Measurements from ENCODE around the gene TCEAL7.
"Not testable (repeated sequence)": the region's sequence is repeated elsewhere in the genome, so short reads cannot be mapped to it uniquely, and the experiment has no call there.

Gene TCEAL7

GRCh38 chrX:103329991-103330390 lies at the start of gene TCEAL7:
TSS of gene TCEAL7 (plus strand) at chrX:103330239. CDS start at chrX:103331404, 1,165 bp downstream.
- H3K36me3 ChIP-seq (ENCODE audit: control insufficient read depth, insufficient read depth, low read length), result no peaks in the 10 kb centered on the region
- peak within 1 kb of the TSS; percentile 32 for H3K9ac ChIP-seq (ENCODE audit: low read length)
- no peaks in the 10 kb centered on the region for H3K9me3 ChIP-seq (ENCODE audit: control insufficient read depth, insufficient read depth, low read depth, low read length)
- H3K27me3 ChIP-seq (ENCODE audit: control insufficient read depth, insufficient read depth, low read length), result peaks cover 11% of the 10 kb centered on the region; the same call in 1 of the 2 replicates
- H3K4me1 ChIP-seq (ENCODE audit: control insufficient read depth, insufficient read depth, low read length), result peaks cover 30% of the 10 kb centered on the region
- H3K27ac ChIP-seq (ENCODE audit: low read depth, low read length), result no peak within 1 kb of the TSS
- H3K4me3 ChIP-seq (ENCODE audit: low read depth, low read length), result peak within 1 kb of the TSS; percentile 54

GRCh38 chrX:103293118-103293517 lies 36.9 kb upstream of the TCEAL7 start:
- H3K36me3 ChIP-seq (ENCODE audit: control insufficient read depth, insufficient read depth, low read length), result no peaks in the 10 kb centered on the region
- H3K27me3 ChIP-seq (ENCODE audit: control insufficient read depth, insufficient read depth, low read length), result peaks cover 22% of the 10 kb centered on the region; the same call in 1 of the 2 replicates
- no peak overlapping the region for H3K4me3 ChIP-seq (ENCODE audit: low read depth, low read length)
- no peak overlapping the region for H3K27ac ChIP-seq (ENCODE audit: low read depth, low read length)
- H3K4me1 ChIP-seq (ENCODE audit: control insufficient read depth, insufficient read depth, low read length), result peaks cover 13% of the 10 kb centered on the region; the same call in 1 of the 2 replicates
- H3K9ac ChIP-seq (ENCODE audit: low read length), result no peak overlapping the region
- H3K9me3 ChIP-seq (ENCODE audit: control insufficient read depth, insufficient read depth, low read depth, low read length), result peaks cover 5% of the 10 kb centered on the region; the same call in 1 of the 2 replicates

- no peaks in the 10 kb centered on the region; the same call in 1 of the 2 replicates for H3K36me3 ChIP-seq (ENCODE audit: control insufficient read depth, insufficient read depth, low read length)
- no peak overlapping the region for H3K4me3 ChIP-seq (ENCODE audit: low read depth, low read length)
- H3K27me3 ChIP-seq (ENCODE audit: control insufficient read depth, insufficient read depth, low read length), result peaks cover 14% of the 10 kb centered on the region
- H3K4me1 ChIP-seq (ENCODE audit: control insufficient read depth, insufficient read depth, low read length), result no peaks in the 10 kb centered on the region
- H3K9me3 ChIP-seq (ENCODE audit: control insufficient read depth, insufficient read depth, low read depth, low read length), result no peaks in the 10 kb centered on the region
- H3K9ac ChIP-seq (ENCODE audit: low read length), result no peak overlapping the region
- H3K27ac ChIP-seq (ENCODE audit: low read depth, low read length), result no peak overlapping the region
These were observed 25.3 kb upstream of the TCEAL7 start for GRCh38 chrX:103304705-103305104.

GRCh38 chrX:103305666-103306065 lies 24.4 kb upstream of the TCEAL7 start:
- H3K4me1 ChIP-seq (ENCODE audit: control insufficient read depth, insufficient read depth, low read length); H3K4me3 ChIP-seq (ENCODE audit: low read depth, low read length); H3K27ac ChIP-seq (ENCODE audit: low read depth, low read length); H3K36me3 ChIP-seq (ENCODE audit: control insufficient read depth, insufficient read depth, low read length); H3K9me3 ChIP-seq (ENCODE audit: control insufficient read depth, insufficient read depth, low read depth, low read length); H3K9ac ChIP-seq (ENCODE audit: low read length): not testable (repeated sequence)
- H3K27me3 ChIP-seq (ENCODE audit: control insufficient read depth, insufficient read depth, low read length), result peaks cover 18% of the 10 kb centered on the region

- Histone ChIP-seq H3K36me3 (ENCODE audit: control insufficient read depth, insufficient read depth, low read length) (no peaks in the 10 kb centered on the region; the same call in 1 of the 2 replicates), H3K9ac (ENCODE audit: low read length) (peak overlapping the region; percentile 55), H3K4me3 (ENCODE audit: low read depth, low read length) (peak overlapping the region; percentile 73), H3K27me3 (ENCODE audit: control insufficient read depth, insufficient read depth, low read length) (peaks cover 15% of the 10 kb centered on the region), H3K27ac (ENCODE audit: low read depth, low read length) (no peak overlapping the region), H3K4me1 (ENCODE audit: control insufficient read depth, insufficient read depth, low read length) (peaks cover 2% of the 10 kb centered on the region; the same call in 1 of the 2 replicates), H3K9me3 (ENCODE audit: control insufficient read depth, insufficient read depth, low read depth, low read length) (no peaks in the 10 kb centered on the region)
These were observed 20.0 kb upstream of the TCEAL7 start for GRCh38 chrX:103309860-103310554.

- Histone ChIP-seq H3K4me1 (ENCODE audit: control insufficient read depth, insufficient read depth, low read length) (peaks cover 2% of the 10 kb centered on the region; the same call in 1 of the 2 replicates), H3K9me3 (ENCODE audit: control insufficient read depth, insufficient read depth, low read depth, low read length) (no peaks in the 10 kb centered on the region), H3K27ac (ENCODE audit: low read depth, low read length) (no peak within 1 kb of the TSS), H3K27me3 (ENCODE audit: control insufficient read depth, insufficient read depth, low read length) (peaks cover 15% of the 10 kb centered on the region), H3K9ac (ENCODE audit: low read length) (peak within 1 kb of the TSS; percentile 55), H3K36me3 (ENCODE audit: control insufficient read depth, insufficient read depth, low read length) (no peaks in the 10 kb centered on the region; the same call in 1 of the 2 replicates), H3K4me3 (ENCODE audit: low read depth, low read length) (peak within 1 kb of the TSS; percentile 73)
These were observed 19.3 kb upstream of the TCEAL7 start, which contains the start of gene BEX2 for GRCh38 chrX:103310555-103311398. TSS of gene BEX2 (minus strand) at chrX:103310990. CDS start at chrX:103309976, 1,014 bp downstream.

- H3K36me3 ChIP-seq (ENCODE audit: control insufficient read depth, insufficient read depth, low read length), result no peaks in the 10 kb centered on the region; the same call in 1 of the 2 replicates
- H3K27me3 ChIP-seq (ENCODE audit: control insufficient read depth, insufficient read depth, low read length), result peaks cover 15% of the 10 kb centered on the region
- H3K4me3 ChIP-seq (ENCODE audit: low read depth, low read length), result peak overlapping the region; percentile 73
- no peak overlapping the region for H3K9ac ChIP-seq (ENCODE audit: low read length)
- H3K4me1 ChIP-seq (ENCODE audit: control insufficient read depth, insufficient read depth, low read length), result peaks cover 2% of the 10 kb centered on the region; the same call in 1 of the 2 replicates
- H3K27ac ChIP-seq (ENCODE audit: low read depth, low read length), result no peak overlapping the region
- H3K9me3 ChIP-seq (ENCODE audit: control insufficient read depth, insufficient read depth, low read depth, low read length), result no peaks in the 10 kb centered on the region
These were observed 18.6 kb upstream of the TCEAL7 start for GRCh38 chrX:103311399-103311780.

- Histone ChIP-seq H3K9me3 (ENCODE audit: control insufficient read depth, insufficient read depth, low read depth, low read length) (no peaks in the 10 kb centered on the region), H3K4me3 (ENCODE audit: low read depth, low read length) (peak overlapping the region; percentile 54), H3K27ac (ENCODE audit: low read depth, low read length) (no peak overlapping the region), H3K9ac (ENCODE audit: low read length) (peak overlapping the region; percentile 32), H3K27me3 (ENCODE audit: control insufficient read depth, insufficient read depth, low read length) (peaks cover 15% of the 10 kb centered on the region; the same call in 1 of the 2 replicates), H3K36me3 (ENCODE audit: control insufficient read depth, insufficient read depth, low read length) (no peaks in the 10 kb centered on the region), H3K4me1 (ENCODE audit: control insufficient read depth, insufficient read depth, low read length) (peaks cover 30% of the 10 kb centered on the region)
These were observed 746 bp downstream of the TCEAL7 start for GRCh38 chrX:103330681-103331288.

GRCh38 chrX:103338663-103339062 lies 8.6 kb downstream of the TCEAL7 start:
- Histone ChIP-seq H3K27ac (ENCODE audit: low read depth, low read length) (no peak overlapping the region), H3K9me3 (ENCODE audit: control insufficient read depth, insufficient read depth, low read depth, low read length) (no peaks in the 10 kb centered on the region), H3K4me1 (ENCODE audit: control insufficient read depth, insufficient read depth, low read length) (peaks cover 2% of the 10 kb centered on the region; the same call in 1 of the 2 replicates), H3K9ac (ENCODE audit: low read length) (no peak overlapping the region), H3K27me3 (ENCODE audit: control insufficient read depth, insufficient read depth, low read length) (peaks cover 9% of the 10 kb centered on the region; the same call in 1 of the 2 replicates), H3K36me3 (ENCODE audit: control insufficient read depth, insufficient read depth, low read length) (no peaks in the 10 kb centered on the region), H3K4me3 (ENCODE audit: low read depth, low read length) (no peak overlapping the region)

GRCh38 chrX:103343105-103343504 lies 13.1 kb downstream of the TCEAL7 start:
- Histone ChIP-seq H3K27me3 (ENCODE audit: control insufficient read depth, insufficient read depth, low read length) (peaks cover 7% of the 10 kb centered on the region; the same call in 1 of the 2 replicates), H3K36me3 (ENCODE audit: control insufficient read depth, insufficient read depth, low read length) (no peaks in the 10 kb centered on the region)

More at GRCh38 chrX:103343105-103343504, 13.1 kb downstream of the TCEAL7 start:
- H3K9ac ChIP-seq (ENCODE audit: low read length), result no peak overlapping the region
- H3K4me3 ChIP-seq (ENCODE audit: low read depth, low read length), result no peak overlapping the region
- H3K9me3 ChIP-seq (ENCODE audit: control insufficient read depth, insufficient read depth, low read depth, low read length), result no peaks in the 10 kb centered on the region
- no peaks in the 10 kb centered on the region; the same call in 1 of the 2 replicates for H3K4me1 ChIP-seq (ENCODE audit: control insufficient read depth, insufficient read depth, low read length)
- no peak overlapping the region for H3K27ac ChIP-seq (ENCODE audit: low read depth, low read length)

Data from HUES6 (cell line).